ENCODE measurements around the gene KIF27.
"Not testable (repeated sequence)": the region's sequence is repeated elsewhere in the genome, so short reads cannot be mapped to it uniquely, and the experiment has no call there.

Gene KIF27

DNA sequence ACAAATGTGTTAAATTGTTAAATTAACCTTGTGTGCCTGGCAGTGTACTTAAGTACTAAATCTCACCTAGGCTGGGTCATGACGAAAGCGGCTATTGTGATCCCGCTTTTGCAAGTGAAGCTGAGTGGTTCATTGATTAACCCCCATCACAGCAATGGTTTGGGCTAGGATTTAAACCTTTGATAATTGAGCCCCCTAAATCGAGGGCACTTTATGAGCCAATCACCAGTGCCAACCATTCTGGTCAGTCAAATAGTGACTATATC lies 35.9 kb upstream of the KIF27 start:
- Histone ChIP-seq H3K4me3 (ENCODE audit: low read depth, low read length) (peak overlapping the region; percentile 61), H3K4me1 (ENCODE audit: control insufficient read depth, insufficient read depth, low read length) (no peaks in the 10 kb centered on the region; the same call in 1 of the 2 replicates), H3K27me3 (ENCODE audit: control insufficient read depth, insufficient read depth, low read length) (no peaks in the 10 kb centered on the region), H3K9ac (ENCODE audit: low read depth, low read length) (peak overlapping the region; percentile 32; the same call in 1 of the 2 replicates), H3K27ac (ENCODE audit: low read depth, low read length) (no peak overlapping the region), H3K9me3 (ENCODE audit: control insufficient read depth, insufficient read depth, low read length) (no peaks in the 10 kb centered on the region), H3K36me3 (ENCODE audit: control insufficient read depth, insufficient read depth, low read length) (peaks cover under 1% of the 10 kb centered on the region; the same call in 1 of the 2 replicates)

DNA sequence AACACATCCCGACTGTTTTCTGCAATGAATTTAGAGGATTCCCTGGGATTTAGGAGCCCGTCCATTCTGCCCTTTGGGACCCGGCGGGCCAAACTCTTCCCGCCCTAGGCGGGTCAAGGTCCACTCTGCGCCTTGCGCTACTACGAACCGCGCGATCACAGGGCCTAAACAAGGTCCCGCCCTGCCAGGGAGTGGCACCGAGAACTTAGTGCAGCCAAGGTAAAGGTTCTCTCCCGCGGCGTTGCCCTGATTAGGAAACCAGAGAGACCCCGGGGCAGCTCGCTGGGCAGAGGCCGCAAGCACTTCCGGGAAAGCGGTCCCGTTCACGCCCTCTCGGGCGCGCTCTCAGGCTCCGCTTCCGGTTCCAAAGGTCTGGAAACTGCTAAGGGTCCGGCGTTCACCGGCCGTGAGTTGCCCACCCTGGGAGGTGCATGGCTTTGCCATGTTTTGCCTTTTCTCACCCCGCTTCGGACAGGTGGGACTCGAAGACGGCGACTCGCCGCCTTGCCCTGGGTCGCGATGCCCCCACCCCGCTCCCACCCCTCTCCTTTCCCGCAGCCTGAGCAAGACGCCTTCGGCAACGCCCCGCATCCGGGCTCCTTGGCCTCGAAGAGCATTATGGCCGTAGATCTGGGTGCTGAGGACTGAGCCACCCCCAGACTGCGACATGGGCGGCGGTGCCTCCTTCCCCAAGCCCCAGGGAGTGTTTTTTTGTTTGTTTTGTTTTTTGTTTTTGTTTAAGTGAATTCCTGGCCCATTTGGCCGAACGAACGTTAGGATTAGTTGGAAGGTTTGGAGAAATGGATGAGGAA lies 35.4 kb upstream of the KIF27 start:
- Histone ChIP-seq H3K36me3 (ENCODE audit: control insufficient read depth, insufficient read depth, low read length) (peaks cover 6% of the 10 kb centered on the region), H3K27me3 (ENCODE audit: control insufficient read depth, insufficient read depth, low read length) (no peaks in the 10 kb centered on the region), H3K9ac (ENCODE audit: low read depth, low read length) (peak overlapping the region; percentile 32; the same call in 1 of the 2 replicates), H3K4me3 (ENCODE audit: low read depth, low read length) (peak overlapping the region; percentile 61), H3K4me1 (ENCODE audit: control insufficient read depth, insufficient read depth, low read length) (no peaks in the 10 kb centered on the region; the same call in 1 of the 2 replicates), H3K27ac (ENCODE audit: low read depth, low read length) (no peak overlapping the region), H3K9me3 (ENCODE audit: control insufficient read depth, insufficient read depth, low read length) (no peaks in the 10 kb centered on the region)

DNA sequence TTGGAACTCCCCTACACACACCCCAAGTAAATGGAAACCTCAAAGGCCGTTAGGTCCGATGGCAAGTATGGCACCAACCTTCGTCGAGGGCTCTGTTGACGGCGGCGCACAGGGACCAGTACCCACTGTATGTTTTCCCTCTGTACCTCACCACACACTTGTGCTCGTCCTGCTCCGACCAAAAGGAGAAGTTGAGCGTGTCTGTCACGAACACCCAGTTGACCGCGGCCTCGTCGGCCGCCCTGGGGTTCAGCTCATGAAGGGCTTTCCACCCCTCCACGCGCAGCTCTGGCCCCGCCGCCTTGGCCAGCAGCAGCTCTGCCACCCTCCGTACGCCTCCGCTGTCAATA lies 34.8 kb upstream of the KIF27 start:
- peak overlapping the region; percentile 61 for H3K4me3 ChIP-seq (ENCODE audit: low read depth, low read length)
- H3K9me3 ChIP-seq (ENCODE audit: control insufficient read depth, insufficient read depth, low read length): no peaks in the 10 kb centered on the region
- no peaks in the 10 kb centered on the region for H3K27me3 ChIP-seq (ENCODE audit: control insufficient read depth, insufficient read depth, low read length)
- H3K27ac ChIP-seq (ENCODE audit: low read depth, low read length): no peak overlapping the region
- H3K4me1 ChIP-seq (ENCODE audit: control insufficient read depth, insufficient read depth, low read length): no peaks in the 10 kb centered on the region; the same call in 1 of the 2 replicates
- peak overlapping the region; percentile 32; the same call in 1 of the 2 replicates for H3K9ac ChIP-seq (ENCODE audit: low read depth, low read length)
- H3K36me3 ChIP-seq (ENCODE audit: control insufficient read depth, insufficient read depth, low read length): peaks cover 8% of the 10 kb centered on the region

DNA sequence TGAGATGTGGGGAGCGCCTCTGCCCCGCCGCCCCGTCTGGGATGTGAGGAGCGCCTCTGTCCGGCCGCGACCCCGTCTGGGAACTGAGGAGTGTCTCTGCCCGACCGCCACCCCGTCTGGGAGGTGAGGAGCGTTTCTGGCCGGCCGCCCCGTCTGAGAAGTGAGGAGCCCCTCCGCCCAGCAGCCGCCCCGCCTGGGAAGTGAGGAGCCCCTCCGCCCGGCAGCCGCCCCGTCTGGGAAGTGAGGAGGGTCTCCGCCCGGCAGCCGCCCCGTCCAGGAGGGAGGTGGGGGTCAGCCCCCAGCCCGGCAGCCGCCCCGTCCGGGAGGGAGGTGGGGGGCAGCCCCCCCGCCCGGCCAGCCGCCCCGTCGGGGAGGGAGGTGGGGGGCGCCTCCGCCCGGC lies 26.9 kb upstream of the KIF27 start:
- H3K9ac ChIP-seq (ENCODE audit: low read depth, low read length); H3K27me3 ChIP-seq (ENCODE audit: control insufficient read depth, insufficient read depth, low read length); H3K9me3 ChIP-seq (ENCODE audit: control insufficient read depth, insufficient read depth, low read length); H3K4me1 ChIP-seq (ENCODE audit: control insufficient read depth, insufficient read depth, low read length); H3K27ac ChIP-seq (ENCODE audit: low read depth, low read length); H3K4me3 ChIP-seq (ENCODE audit: low read depth, low read length): not testable (repeated sequence)
- peaks cover 15% of the 10 kb centered on the region for H3K36me3 ChIP-seq (ENCODE audit: control insufficient read depth, insufficient read depth, low read length)

DNA sequence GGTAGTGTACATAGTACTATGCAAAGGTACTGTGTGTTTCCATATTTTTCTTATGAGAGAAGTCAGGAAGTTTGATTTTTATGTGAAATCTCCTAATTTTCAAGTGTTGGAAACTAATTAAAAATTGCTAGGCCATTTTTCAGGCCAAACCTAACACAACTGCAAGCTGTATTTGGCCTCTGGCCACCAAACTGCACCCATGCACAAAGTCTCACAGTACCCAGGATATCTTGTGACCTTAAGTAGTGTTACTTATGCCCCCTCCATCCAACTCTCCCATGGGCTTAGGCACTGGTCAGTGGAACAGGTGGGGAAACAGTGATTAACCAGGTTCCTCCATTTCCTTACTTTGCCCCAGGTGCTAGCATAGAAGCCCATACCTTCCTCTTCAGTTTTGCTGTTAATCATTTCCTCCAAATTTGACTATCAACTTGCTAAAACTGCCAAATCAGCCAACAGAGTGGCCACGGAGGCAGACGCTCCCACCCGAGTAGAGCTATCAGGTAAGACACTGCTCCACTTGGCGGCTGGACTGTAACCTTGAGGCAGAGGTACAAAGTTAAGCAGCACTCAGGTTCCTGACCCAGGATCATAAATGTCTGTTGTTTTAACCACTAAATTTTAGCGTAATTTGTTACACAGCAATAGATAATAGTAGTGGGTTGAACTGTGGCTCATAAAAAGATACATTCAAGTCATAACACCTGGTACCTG lies 19.5 kb upstream of the KIF27 start:
- Histone ChIP-seq H3K9me3 (ENCODE audit: control insufficient read depth, insufficient read depth, low read length) (no peaks in the 10 kb centered on the region), H3K27me3 (ENCODE audit: control insufficient read depth, insufficient read depth, low read length) (no peaks in the 10 kb centered on the region), H3K36me3 (ENCODE audit: control insufficient read depth, insufficient read depth, low read length) (peaks cover 19% of the 10 kb centered on the region; the same call in 1 of the 2 replicates), H3K4me1 (ENCODE audit: control insufficient read depth, insufficient read depth, low read length) (no peaks in the 10 kb centered on the region), H3K9ac (ENCODE audit: low read depth, low read length) (no peak overlapping the region), H3K27ac (ENCODE audit: low read depth, low read length) (no peak overlapping the region), H3K4me3 (ENCODE audit: low read depth, low read length) (no peak overlapping the region)

GRCh38 chr9:83937861-83938455 lies 16.7 kb upstream of the KIF27 start:
- Histone ChIP-seq H3K27ac (ENCODE audit: low read depth, low read length) (no peak overlapping the region), H3K4me3 (ENCODE audit: low read depth, low read length) (no peak overlapping the region), H3K4me1 (ENCODE audit: control insufficient read depth, insufficient read depth, low read length) (peaks cover 8% of the 10 kb centered on the region), H3K36me3 (ENCODE audit: control insufficient read depth, insufficient read depth, low read length) (peaks cover 11% of the 10 kb centered on the region; the same call in 1 of the 2 replicates), H3K9ac (ENCODE audit: low read depth, low read length) (no peak overlapping the region), H3K9me3 (ENCODE audit: control insufficient read depth, insufficient read depth, low read length) (no peaks in the 10 kb centered on the region), H3K27me3 (ENCODE audit: control insufficient read depth, insufficient read depth, low read length) (no peaks in the 10 kb centered on the region)

DNA sequence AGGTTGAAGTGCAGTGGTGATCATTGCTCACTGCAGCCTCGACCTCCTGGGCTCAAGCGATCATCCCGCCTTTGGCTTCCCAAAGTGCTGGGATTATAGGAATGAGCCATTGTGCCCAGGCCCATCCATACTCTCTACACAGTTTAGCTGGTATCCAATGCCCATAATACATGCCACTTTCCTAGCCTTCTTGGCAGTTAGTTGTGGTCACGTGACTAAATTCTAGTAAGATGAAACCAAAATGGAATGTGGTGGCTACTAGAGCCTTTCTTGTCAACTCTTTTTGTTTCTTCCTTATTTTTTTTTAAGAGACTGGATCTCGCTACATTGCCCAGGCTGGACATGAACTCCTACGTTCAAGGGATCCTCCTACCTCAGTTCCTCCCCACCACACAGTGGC lies 15.3 kb upstream of the KIF27 start:
- no peaks in the 10 kb centered on the region for H3K36me3 ChIP-seq (ENCODE audit: control insufficient read depth, insufficient read depth, low read length)
- H3K4me3 ChIP-seq (ENCODE audit: low read depth, low read length): no peak overlapping the region
- peaks cover 8% of the 10 kb centered on the region for H3K4me1 ChIP-seq (ENCODE audit: control insufficient read depth, insufficient read depth, low read length)
- no peaks in the 10 kb centered on the region for H3K9me3 ChIP-seq (ENCODE audit: control insufficient read depth, insufficient read depth, low read length)
- H3K27ac ChIP-seq (ENCODE audit: low read depth, low read length): no peak overlapping the region
- H3K9ac ChIP-seq (ENCODE audit: low read depth, low read length): no peak overlapping the region
- H3K27me3 ChIP-seq (ENCODE audit: control insufficient read depth, insufficient read depth, low read length): no peaks in the 10 kb centered on the region

DNA sequence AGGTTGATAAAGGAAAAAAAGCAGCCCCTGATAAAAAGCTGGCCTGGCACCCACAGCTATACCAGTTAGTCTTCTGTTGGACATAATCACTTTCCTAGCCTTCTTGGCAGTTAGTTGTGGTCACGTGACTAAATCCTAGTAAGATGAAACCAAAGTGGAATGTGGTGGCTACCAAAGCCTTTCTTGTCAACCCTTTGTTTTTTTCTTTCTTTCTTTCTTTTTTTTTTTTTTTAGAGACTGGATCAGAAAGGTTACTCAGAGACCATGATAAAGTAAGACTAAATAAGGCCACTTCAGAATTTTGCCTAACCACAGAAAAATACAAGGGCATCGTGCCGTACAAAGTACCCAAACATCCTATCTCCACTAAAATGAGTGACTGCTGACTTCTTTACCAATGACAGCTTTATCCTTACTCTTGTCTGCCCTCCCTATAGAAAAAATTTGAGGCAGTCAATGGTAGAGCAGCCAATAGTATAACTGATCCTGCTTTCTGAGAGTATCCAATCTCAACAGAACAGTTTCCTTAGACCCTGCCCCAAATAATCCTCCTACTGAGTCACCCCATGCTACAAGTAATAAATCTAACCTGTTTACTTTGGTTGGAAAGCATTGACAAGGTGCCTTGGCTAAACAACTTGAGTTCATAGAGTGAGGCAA lies 14.2 kb upstream of the KIF27 start:
- no peak overlapping the region for H3K27ac ChIP-seq (ENCODE audit: low read depth, low read length)
- no peaks in the 10 kb centered on the region for H3K9me3 ChIP-seq (ENCODE audit: control insufficient read depth, insufficient read depth, low read length)
- no peak overlapping the region for H3K4me3 ChIP-seq (ENCODE audit: low read depth, low read length)
- H3K36me3 ChIP-seq (ENCODE audit: control insufficient read depth, insufficient read depth, low read length): no peaks in the 10 kb centered on the region
- no peaks in the 10 kb centered on the region for H3K27me3 ChIP-seq (ENCODE audit: control insufficient read depth, insufficient read depth, low read length)
- H3K9ac ChIP-seq (ENCODE audit: low read depth, low read length): no peak overlapping the region
- H3K4me1 ChIP-seq (ENCODE audit: control insufficient read depth, insufficient read depth, low read length): peaks cover 8% of the 10 kb centered on the region

DNA sequence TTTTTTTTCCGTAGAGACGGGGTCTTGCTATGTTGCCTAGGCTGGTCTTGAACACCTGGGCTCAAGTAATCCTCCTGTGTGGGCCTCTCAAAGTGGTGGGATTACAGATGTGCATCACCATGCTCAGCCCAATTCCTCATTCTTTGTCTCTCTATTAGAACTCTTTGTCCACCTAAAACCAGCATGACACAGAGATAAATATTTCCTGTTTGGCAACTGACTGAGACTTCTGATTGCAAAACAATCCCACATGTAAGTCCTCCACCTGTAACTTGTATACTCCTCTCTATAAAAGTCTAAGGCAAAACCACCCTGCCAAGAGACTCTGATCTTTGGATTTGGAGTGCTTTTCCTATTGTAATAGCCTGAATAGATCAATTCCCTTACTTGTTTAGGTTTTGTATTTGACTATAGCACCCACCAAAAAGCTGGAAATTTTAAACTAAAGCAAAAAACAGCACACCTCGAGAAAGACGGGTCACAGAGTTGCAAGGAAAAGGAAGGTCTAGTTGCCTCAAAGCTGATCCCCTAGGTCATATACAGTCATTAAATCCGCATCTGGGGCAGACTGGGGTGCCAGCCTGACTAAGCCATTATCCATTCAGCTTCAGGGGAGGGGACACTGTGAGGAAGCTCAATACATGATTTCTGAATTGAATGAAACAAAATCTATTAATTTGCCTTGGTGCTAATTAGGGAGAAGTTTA lies 13.5 kb upstream of the KIF27 start:
- Histone ChIP-seq H3K4me3 (ENCODE audit: low read depth, low read length) (no peak overlapping the region), H3K9ac (ENCODE audit: low read depth, low read length) (no peak overlapping the region), H3K27me3 (ENCODE audit: control insufficient read depth, insufficient read depth, low read length) (no peaks in the 10 kb centered on the region), H3K4me1 (ENCODE audit: control insufficient read depth, insufficient read depth, low read length) (peaks cover 8% of the 10 kb centered on the region), H3K36me3 (ENCODE audit: control insufficient read depth, insufficient read depth, low read length) (no peaks in the 10 kb centered on the region), H3K9me3 (ENCODE audit: control insufficient read depth, insufficient read depth, low read length) (no peaks in the 10 kb centered on the region), H3K27ac (ENCODE audit: low read depth, low read length) (no peak overlapping the region)

DNA sequence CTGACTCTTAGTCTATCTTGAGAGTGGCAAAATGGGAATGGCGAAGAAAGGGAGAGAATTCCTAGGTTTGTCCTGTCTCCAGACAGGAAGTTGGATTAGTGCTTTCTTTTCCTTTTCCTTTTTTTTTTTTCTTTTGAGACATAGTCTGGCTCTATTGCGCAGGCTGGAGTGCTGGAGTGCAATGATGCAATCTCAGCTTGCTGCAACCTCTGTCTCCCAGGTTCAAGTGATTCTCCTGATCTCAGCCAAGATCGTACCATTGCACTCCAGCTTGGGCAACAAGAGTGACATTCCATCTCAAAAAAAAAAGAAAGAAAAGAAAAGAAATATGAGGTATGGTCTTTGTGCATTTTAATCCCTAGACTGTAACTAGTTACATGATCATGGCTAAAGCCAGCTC lies 12.6 kb upstream of the KIF27 start:
- Histone ChIP-seq H3K4me3 (ENCODE audit: low read depth, low read length) (no peak overlapping the region), H3K9me3 (ENCODE audit: control insufficient read depth, insufficient read depth, low read length) (no peaks in the 10 kb centered on the region), H3K9ac (ENCODE audit: low read depth, low read length) (no peak overlapping the region), H3K4me1 (ENCODE audit: control insufficient read depth, insufficient read depth, low read length) (peaks cover 8% of the 10 kb centered on the region), H3K27me3 (ENCODE audit: control insufficient read depth, insufficient read depth, low read length) (no peaks in the 10 kb centered on the region), H3K27ac (ENCODE audit: low read depth, low read length) (no peak overlapping the region), H3K36me3 (ENCODE audit: control insufficient read depth, insufficient read depth, low read length) (no peaks in the 10 kb centered on the region)
